T-cell (primary cell): Measurements from ENCODE around the gene ZNF740. TPM values are rescaled to one million over a fixed set of nuclear protein-coding genes. Genes with fewer than 3 reads are reported as not detected.

ENCODE experiments used
- ATAC-seq, 4 experiments: fragments of 200-7000 bp in 3 of 4; fragments of 150-1000 bp in 1 of 4; cut with Tn5 transposase; replicated peaks in 1 of 4; 1 replicate in 3 of 4; 2 replicates in 1 of 4; pipeline ENCODE4 v1.10.0; 2021; ENCODE audit warnings: moderate library complexity in 3 of 4, mild to moderate bottlenecking in 2 of 4, moderate number of reproducible peaks in 1 of 4
- CTCF ChIA-PET, 2 donors: fragments of 300-600 bp; sonication (Branson Sonifier 250); formaldehyde crosslinking; loops; one replicate each; lab custom pipeline; 2022; ENCODE audit warnings: antibody characterized with exemption in 2 of 2; lab: Charles Lee
- POLR2A ChIA-PET, 2 donors: fragments of 300-600 bp; sonication (Branson Sonifier 250); formaldehyde crosslinking; loops; one replicate each; lab custom pipeline; 2022; ENCODE audit warnings: antibody characterized with exemption in 2 of 2; lab: Charles Lee
- DNase-seq, 35 experiments: peaks; one replicate each; pipeline versions ENCODE4 v3.0.0 to v3.0.0-alpha.2; 2013 to 2023
- H3K27ac ChIP-seq: one replicate; pipeline ENCODE4 v1.5.1; 2013; ENCODE audit warnings: low read length
- H3K27me3 ChIP-seq, 2 experiments: replicated peaks in 1 of 2; 1 replicate in 1 of 2; 2 replicates in 1 of 2; pipeline versions ENCODE4 v1.6.1 to v1.7.0; 2013; ENCODE audit warnings: low read length in 1 of 2, mixed read lengths in 1 of 2; ENCODE audit not compliant: control insufficient read depth in 2 of 2, insufficient read depth in 2 of 2; ENCODE audit errors: extremely low read depth in 1 of 2
- H3K36me3 ChIP-seq, 2 donors: 1 replicate in 1 of 2; 2 replicates in 1 of 2; pipeline versions ENCODE4 v1.6.1 to v1.7.0; 2013; ENCODE audit warnings: low read length in 1 of 2; ENCODE audit not compliant: control insufficient read depth in 2 of 2, insufficient read depth in 1 of 2; ENCODE audit errors: extremely low read depth in 1 of 2
- H3K4me1 ChIP-seq, 2 experiments: 1 replicate in 1 of 2; 2 replicates in 1 of 2; pipeline versions ENCODE4 v1.6.1 to v1.7.0; 2013; ENCODE audit warnings: low read length in 2 of 2, mixed read lengths in 1 of 2; ENCODE audit not compliant: insufficient read depth in 2 of 2, control insufficient read depth in 1 of 2; ENCODE audit errors: extremely low read depth in 1 of 2
- H3K4me3 ChIP-seq, 2 donors: 1 replicate in 1 of 2; 2 replicates in 1 of 2; pipeline versions ENCODE4 v1.5.1 to v1.7.0; 2013; ENCODE audit warnings: mild to moderate bottlenecking in 2 of 2, low read length in 1 of 2, moderate library complexity in 1 of 2; ENCODE audit not compliant: control insufficient read depth in 1 of 2; ENCODE audit errors: extremely low read depth in 1 of 2
- H3K9me3 ChIP-seq: 2 replicates; pipeline ENCODE4 v1.7.0; 2013
- H3K27ac Mint-ChIP-seq, 2 donors: one replicate each; pipeline ENCODE4 v1.8.0; 2020 to 2021; ENCODE audit warnings: mild to moderate bottlenecking in 2 of 2, mixed read lengths in 2 of 2
- H3K27me3 Mint-ChIP-seq, 2 donors: one replicate each; pipeline ENCODE4 v1.8.0; 2021 to 2022; ENCODE audit warnings: mixed read lengths in 2 of 2
- H3K36me3 Mint-ChIP-seq: one replicate; pipeline ENCODE4 v1.8.0; 2021; ENCODE audit warnings: mixed read lengths
- H3K4me1 Mint-ChIP-seq, 3 donors: one replicate each; pipeline ENCODE4 v1.8.0; 2020 to 2022; ENCODE audit warnings: mixed read lengths in 3 of 3, mild to moderate bottlenecking in 1 of 3
- H3K4me3 Mint-ChIP-seq, 3 donors: one replicate each; pipeline ENCODE4 v1.8.0; 2020 to 2022; ENCODE audit warnings: mild to moderate bottlenecking in 3 of 3, mixed read lengths in 3 of 3, moderate library complexity in 3 of 3
- H3K9me3 Mint-ChIP-seq, 3 donors: one replicate each; pipeline ENCODE4 v1.8.0; 2020 to 2022; ENCODE audit warnings: mixed read lengths in 3 of 3
- WGBS: methylation state at CpG from one replicate; pipeline ENCODE4 v1.1.5; 2013; ENCODE audit warnings: missing lambda C conversion rate; ENCODE audit not compliant: insufficient coverage; 5-methylcytosine and 5-hydroxymethylcytosine counted together
- total RNA-seq, 35 experiments: library from RNA in 6 of 35; stranded (reverse) in 6 of 35; fragments of 120-200 nt in 1 of 35; gene quantifications; one replicate each; pipeline versions ENCODE4 v1.2.1 to v1.2.4 and lab custom pipeline; 2013 to 2026

The ZNF740 gene
- total RNA-seq, 5 donors from 2014 or later (not counting 1 experiment from before 2014, with no cell fraction given): 36.4 to 94.2 (median 83.9) TPM

- no peak overlapping the region for H3K4me3 ChIP-seq
- Mint-ChIP-seq H3K4me1 (peaks cover 54 to 71% (median 67%) of the 10 kb centered on the region in 3 donors), H3K27ac (peak overlapping the region; percentile 83 to 88), H3K9me3 (no peaks in the 10 kb centered on the region), H3K4me3 (peak overlapping the region in 1 of 3 donors; percentile 93), H3K27me3 (no peaks in the 10 kb centered on the region), H3K36me3 (no peaks in the 10 kb centered on the region)
- H3K36me3 ChIP-seq: no peaks in the 10 kb centered on the region
- H3K9me3 ChIP-seq: no peaks in the 10 kb centered on the region
- ATAC-seq: no peak
- WGBS: 41% methylated on average over 7 of the region's 12 CpGs
- DNase-seq: no peak
- CTCF ChIA-PET: no interaction called here
- H3K27me3 ChIP-seq: no peaks in the 10 kb centered on the region
- H3K27ac ChIP-seq: peak overlapping the region; percentile 94
- POLR2A ChIA-PET: interaction anchor here (1.0 to 1.1 kb wide), 2 partner anchors 15 to 39 kb away, joined by 3 to 5 read pairs; no protein-coding TSS in a partner anchor
- H3K4me1 ChIP-seq: peaks cover 24 to 75% of the 10 kb centered on the region in 2 experiments
These were observed 53.9 kb downstream of the ZNF740 start for GRCh38 chr12:53234271-53234914.

GRCh38 chr12:53235164-53235563 lies 54.6 kb downstream of the ZNF740 start:
- peak overlapping the region; percentile 85 to 89 for H3K27ac Mint-ChIP-seq
- POLR2A ChIA-PET: interaction anchor here (1.0 to 1.1 kb wide), 2 partner anchors 16 to 40 kb away, joined by 3 to 5 read pairs; no protein-coding TSS in a partner anchor
- no peaks in the 10 kb centered on the region for H3K9me3 ChIP-seq
- WGBS: no CpG with 5 or more reads among the region's 3 CpGs
- H3K4me3 ChIP-seq: no peak overlapping the region
- ATAC-seq: no peak
- no peaks in the 10 kb centered on the region for H3K27me3 Mint-ChIP-seq
- peak overlapping the region in 2 of 3 donors; percentile 34 to 60 for H3K4me3 Mint-ChIP-seq
- no peaks in the 10 kb centered on the region for H3K27me3 ChIP-seq
- H3K36me3 ChIP-seq: no peaks in the 10 kb centered on the region
- DNase-seq: no peak
- H3K4me1 ChIP-seq: peaks cover 24 to 68% of the 10 kb centered on the region in 2 experiments
- H3K9me3 Mint-ChIP-seq: no peaks in the 10 kb centered on the region
- no peaks in the 10 kb centered on the region for H3K36me3 Mint-ChIP-seq
- H3K4me1 Mint-ChIP-seq: peaks cover 46 to 63% (median 60%) of the 10 kb centered on the region in 3 donors
- CTCF ChIA-PET: interaction anchor here in 1 of 2 donors (0.6 kb wide), 1 partner anchor 33 kb away, joined by 3 read pairs; the partner anchor contains the start of gene ESPL1
- peak overlapping the region; percentile 94 for H3K27ac ChIP-seq

GRCh38 chr12:53235742-53236442 lies 55.4 kb downstream of the ZNF740 start:
- ATAC-seq (peak in 3 of 4 experiments; percentile 6 to 21 (median 8)), DNase-seq (no peak)
- Histone ChIP-seq H3K4me3 (peak overlapping the region in 1 of 2 donors; percentile 9), H3K36me3 (no peaks in the 10 kb centered on the region), H3K27me3 (peaks cover 0 to 1% of the 10 kb centered on the region in 2 experiments), H3K9me3 (no peaks in the 10 kb centered on the region), H3K4me1 (peaks cover 24 to 60% of the 10 kb centered on the region in 2 experiments), H3K27ac (peak overlapping the region; percentile 94)
- ChIA-PET CTCF (interaction anchor here in 1 of 2 donors (0.7 to 1.6 kb wide), 6 partner anchors 16 to 85 kb away, joined by 3 to 7 read pairs (median 5); partner anchors contain the start of genes AAAS and ESPL1), POLR2A (interaction anchor here in 1 of 2 donors (1.1 kb wide), 1 partner anchor 41 kb away, joined by 3 read pairs; no protein-coding TSS in a partner anchor)
- Mint-ChIP-seq H3K36me3 (no peaks in the 10 kb centered on the region), H3K4me3 (peak overlapping the region; percentile 36 to 60 (median 42)), H3K4me1 (peaks cover 46 to 61% (median 58%) of the 10 kb centered on the region in 3 donors), H3K27ac (peak overlapping the region; percentile 85 to 89), H3K9me3 (no peaks in the 10 kb centered on the region), H3K27me3 (no peaks in the 10 kb centered on the region)
- 50% methylated on average over 1 of the region's 9 CpGs for WGBS

- ATAC-seq: peak; percentile 39 to 79 (median 42)
- peak overlapping the region; percentile 94 for H3K27ac ChIP-seq
- H3K36me3 Mint-ChIP-seq: no peaks in the 10 kb centered on the region
- ChIA-PET POLR2A (interaction anchor here in 1 of 2 donors (0.5 kb wide), 1 partner anchor 338 kb away, joined by 3 read pairs; no protein-coding TSS in a partner anchor), CTCF (interaction anchor here in 1 of 2 donors (0.7 to 1.6 kb wide), 6 partner anchors 15 to 84 kb away, joined by 3 to 7 read pairs (median 5); partner anchors contain the start of genes AAAS and ESPL1)
- H3K9me3 Mint-ChIP-seq: no peaks in the 10 kb centered on the region
- H3K9me3 ChIP-seq: no peaks in the 10 kb centered on the region
- peaks cover 24 to 53% of the 10 kb centered on the region in 2 experiments for H3K4me1 ChIP-seq
- no peaks in the 10 kb centered on the region for H3K27me3 Mint-ChIP-seq
- no CpG with 5 or more reads among the region's 1 CpG for WGBS
- DNase-seq: peak in 33 of 35 experiments; percentile 38 to 84 (median 64)
- H3K27ac Mint-ChIP-seq: peak overlapping the region; percentile 85 to 89
- peaks cover 0 to 3% of the 10 kb centered on the region in 2 experiments for H3K27me3 ChIP-seq
- peak overlapping the region; percentile 36 to 60 (median 42) for H3K4me3 Mint-ChIP-seq
- H3K4me1 Mint-ChIP-seq: peaks cover 46 to 57% (median 51%) of the 10 kb centered on the region in 3 donors
- no peaks in the 10 kb centered on the region for H3K36me3 ChIP-seq
- peak overlapping the region in 1 of 2 donors; percentile 9 for H3K4me3 ChIP-seq
These were observed 56.1 kb downstream of the ZNF740 start for GRCh38 chr12:53236443-53237111.

GRCh38 chr12:53239643-53240258 lies 59.2 kb downstream of the ZNF740 start:
- H3K4me3 Mint-ChIP-seq: no peak overlapping the region
- CTCF ChIA-PET: interaction anchor here in 1 of 2 donors (0.5 kb wide), 1 partner anchor 120 kb away, joined by 4 read pairs; no protein-coding TSS in a partner anchor
- H3K27me3 Mint-ChIP-seq: peaks cover 0 to 5% of the 10 kb centered on the region in 2 donors
- no peaks in the 10 kb centered on the region for H3K36me3 ChIP-seq
- H3K4me1 Mint-ChIP-seq: peaks cover 26 to 38% (median 30%) of the 10 kb centered on the region in 3 donors
- H3K27me3 ChIP-seq: peaks cover 0 to 14% of the 10 kb centered on the region in 2 experiments
- DNase-seq (no peak), ATAC-seq (no peak)
- H3K27ac ChIP-seq: no peak overlapping the region
- H3K27ac Mint-ChIP-seq: peak overlapping the region in 1 of 2 donors; percentile 23
- no peak overlapping the region for H3K4me3 ChIP-seq
- WGBS: 90% methylated on average over 10 of the region's 10 CpGs
- H3K36me3 Mint-ChIP-seq: no peaks in the 10 kb centered on the region
- H3K9me3 Mint-ChIP-seq: no peaks in the 10 kb centered on the region
- POLR2A ChIA-PET: interaction anchor here in 1 of 2 donors (0.6 kb wide), 1 partner anchor 194 kb away, joined by 4 read pairs; no protein-coding TSS in a partner anchor
- H3K4me1 ChIP-seq: peaks cover 8 to 24% of the 10 kb centered on the region in 2 experiments
- no peaks in the 10 kb centered on the region for H3K9me3 ChIP-seq
